PC-3 (cell line): Measurements from ENCODE around the gene NTRK2. TPM values are rescaled to one million over a fixed set of nuclear protein-coding genes. Genes with fewer than 3 reads are reported as not detected.

Experiments
- ATAC-seq: fragments of 200-7000 bp; cut with Tn5 transposase; 2 replicates; pipeline ENCODE4 v1.9.1; 2020; ENCODE audit warnings: mild to moderate bottlenecking, moderate library complexity
- BruUV-seq: library from RNA; stranded (reverse); fragments of 400-500 nt; replicated peaks from 2 replicates; lab custom pipeline; 2021; lab: Mats Ljungman, UMichigan
- CTCF ChIA-PET: fragments of 300-600 bp; sonication (Branson Sonifier 250); formaldehyde crosslinking; loops from one replicate; lab custom pipeline; 2022; ENCODE audit warnings: antibody characterized with exemption; lab: Charles Lee
- POLR2A ChIA-PET: fragments of 300-600 bp; sonication (Branson Sonifier 250); formaldehyde crosslinking; loops from one replicate; lab custom pipeline; 2022; ENCODE audit warnings: antibody characterized with exemption; ENCODE audit not compliant: unreplicated experiment; lab: Charles Lee
- DNase-seq: peaks from one replicate; pipeline ENCODE4 v3.0.0-alpha.2; 2015
- H2AFZ ChIP-seq: fragments of 300-600 bp; sonication (generic); 2 replicates; pipeline ENCODE4 v1.6.0; 2016; ENCODE audit warnings: antibody characterized with exemption, low read length
- H3F3A ChIP-seq: fragments of 300-600 bp; sonication (generic); one replicate; pipeline ENCODE4 v1.6.0; 2017; ENCODE audit warnings: antibody characterized with exemption, low read length, control low read depth, mild to moderate bottlenecking; ENCODE audit not compliant: unreplicated experiment
- H3K27ac ChIP-seq: fragments of 300-600 bp; sonication (generic); 2 replicates; pipeline ENCODE4 v1.5.1; 2016; ENCODE audit warnings: mild to moderate bottlenecking, low read length
- H3K27me3 ChIP-seq: fragments of 300-600 bp; sonication (generic); 2 replicates; pipeline ENCODE4 v1.6.1; 2016; ENCODE audit warnings: low read length, mixed read lengths
- H3K36me3 ChIP-seq: fragments of 300-600 bp; sonication (generic); 2 replicates; pipeline ENCODE4 v1.6.1; 2016; ENCODE audit warnings: low read depth, mixed run types, low read length, mixed read lengths
- H3K4me1 ChIP-seq: fragments of 300-600 bp; sonication (generic); 2 replicates; pipeline ENCODE4 v1.5.1; 2016; ENCODE audit warnings: low read length; ENCODE audit not compliant: insufficient read depth
- H3K4me2 ChIP-seq: fragments of 300-600 bp; sonication (generic); 2 replicates; pipeline ENCODE4 v1.6.0; 2016; ENCODE audit warnings: low read length
- H3K4me3 ChIP-seq: fragments of 300-600 bp; sonication (generic); 2 replicates; pipeline ENCODE4 v1.5.1; 2016; ENCODE audit warnings: mild to moderate bottlenecking, low read length, mixed read lengths
- H3K79me2 ChIP-seq: fragments of 300-600 bp; sonication (generic); 2 replicates; pipeline ENCODE4 v1.6.1; 2017; ENCODE audit warnings: low read length, mixed read lengths
- H3K9ac ChIP-seq: fragments of 300-600 bp; sonication (generic); 2 replicates; pipeline ENCODE4 v1.6.0; 2016; ENCODE audit warnings: mild to moderate bottlenecking, low read length
- H3K9me2 ChIP-seq: fragments of 300-600 bp; sonication (generic); replicated peaks from 2 replicates; pipeline ENCODE4 v1.6.1; 2016; ENCODE audit warnings: mixed run types, low read length, mixed read lengths
- H3K9me3 ChIP-seq: fragments of 300-600 bp; sonication (generic); 2 replicates; pipeline ENCODE4 v1.6.1; 2016; ENCODE audit warnings: low read length, mixed read lengths
- H4K20me1 ChIP-seq: fragments of 300-600 bp; sonication (generic); 2 replicates; pipeline ENCODE4 v1.6.1; 2016; ENCODE audit warnings: low read length, mixed read lengths
- EZH2 ChIP-seq: fragments of 300-600 bp; sonication (generic); IDR thresholded peaks from one replicate; pipeline ENCODE4 v1.6.1; 2017; ENCODE audit warnings: antibody characterized with exemption, mild to moderate bottlenecking, low read length; ENCODE audit not compliant: unreplicated experiment
- EZH2phosphoT487 ChIP-seq: fragments of 300-600 bp; sonication (generic); IDR thresholded peaks from 2 replicates; pipeline ENCODE4 v1.6.1; 2018; ENCODE audit warnings: mild to moderate bottlenecking, antibody characterized with exemption, low read length, borderline replicate concordance
- intact Hi-C: fragments of 100-400 bp; cut with micrococcal nuclease; formaldehyde crosslinking; loops from 2 replicates; pipeline ENCODE4 v1.9.0; 2023
- total RNA-seq: library from RNA; depleted of rRNA; stranded (reverse); fragments of >200 nt; gene quantifications from 2 replicates; pipeline ENCODE4 v1.2.3, GENCODE V29; 2014
- TF ChIP-seq, protein P1 (sequence below): fragments of 300-600 bp; sonication (generic); conservative IDR thresholded peaks from 2 replicates; pipeline ENCODE4 v1.5.1; 2017; ENCODE audit warnings: antibody characterized with exemption, low read depth, mild to moderate bottlenecking, low read length

Gene NTRK2
- total RNA-seq, 1 experiment from 2014 or later = not detected

DNA sequence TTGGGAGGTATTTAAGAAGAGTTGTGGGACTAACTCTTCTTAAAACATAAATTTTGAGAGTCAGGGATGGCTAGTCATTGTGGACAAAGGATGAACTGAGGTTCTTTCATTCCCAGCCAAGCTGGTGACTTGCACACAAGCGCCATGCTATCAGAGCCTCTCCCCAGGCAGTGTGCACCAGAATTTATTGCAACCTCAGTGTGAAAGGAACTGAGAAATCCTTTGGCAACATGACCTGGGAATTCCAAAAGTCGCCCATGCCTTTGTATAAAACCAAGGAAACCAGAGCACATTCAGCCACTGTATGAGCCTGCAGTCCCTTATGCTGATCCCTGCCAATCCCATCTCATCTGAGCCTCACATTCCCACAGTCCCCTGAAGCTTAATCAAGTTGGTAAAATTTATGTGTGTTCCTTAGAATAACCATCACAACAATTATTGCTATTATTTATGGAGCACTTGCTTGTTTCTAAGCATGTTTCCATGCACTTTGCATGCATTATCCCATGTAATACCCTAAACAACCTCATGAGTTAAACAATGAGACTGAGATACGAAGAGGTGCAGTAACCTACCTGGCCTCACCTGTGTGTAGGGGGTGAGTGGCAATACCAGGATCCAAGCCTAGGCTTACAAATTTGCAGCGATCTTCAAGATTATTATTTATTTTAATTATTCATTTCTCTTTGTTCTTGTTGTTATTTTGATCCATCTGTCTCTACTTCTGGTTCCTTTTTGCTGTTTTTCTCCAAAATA, 116.4 kb downstream of the NTRK2 start:
- Histone ChIP-seq H3K4me1 (no peaks in the 10 kb centered on the region), H3K9me3 (no peaks in the 10 kb centered on the region), H3K79me2 (no peaks in the 10 kb centered on the region), H3K36me3 (no peaks in the 10 kb centered on the region), H3K9me2 (no peaks in the 10 kb centered on the region), H2AFZ (no peak overlapping the region), H3K4me2 (no peak overlapping the region), H3F3A (no peaks in the 10 kb centered on the region), H3K9ac (no peak overlapping the region), H4K20me1 (no peaks in the 10 kb centered on the region), H3K4me3 (no peak overlapping the region), H3K27me3 (no peaks in the 10 kb centered on the region), H3K27ac (no peak overlapping the region)
- intact Hi-C loops = no loop called here
- DNase-seq (no peak), ATAC-seq (no peak)
- POLR2A ChIA-PET = no interaction called here
- TF ChIP-seq, protein P1, sequence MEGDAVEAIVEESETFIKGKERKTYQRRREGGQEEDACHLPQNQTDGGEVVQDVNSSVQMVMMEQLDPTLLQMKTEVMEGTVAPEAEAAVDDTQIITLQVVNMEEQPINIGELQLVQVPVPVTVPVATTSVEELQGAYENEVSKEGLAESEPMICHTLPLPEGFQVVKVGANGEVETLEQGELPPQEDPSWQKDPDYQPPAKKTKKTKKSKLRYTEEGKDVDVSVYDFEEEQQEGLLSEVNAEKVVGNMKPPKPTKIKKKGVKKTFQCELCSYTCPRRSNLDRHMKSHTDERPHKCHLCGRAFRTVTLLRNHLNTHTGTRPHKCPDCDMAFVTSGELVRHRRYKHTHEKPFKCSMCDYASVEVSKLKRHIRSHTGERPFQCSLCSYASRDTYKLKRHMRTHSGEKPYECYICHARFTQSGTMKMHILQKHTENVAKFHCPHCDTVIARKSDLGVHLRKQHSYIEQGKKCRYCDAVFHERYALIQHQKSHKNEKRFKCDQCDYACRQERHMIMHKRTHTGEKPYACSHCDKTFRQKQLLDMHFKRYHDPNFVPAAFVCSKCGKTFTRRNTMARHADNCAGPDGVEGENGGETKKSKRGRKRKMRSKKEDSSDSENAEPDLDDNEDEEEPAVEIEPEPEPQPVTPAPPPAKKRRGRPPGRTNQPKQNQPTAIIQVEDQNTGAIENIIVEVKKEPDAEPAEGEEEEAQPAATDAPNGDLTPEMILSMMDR = no peak
- TF ChIP-seq EZH2 = no peak
- no TSS peak for BruUV-seq
- CTCF ChIA-PET = no interaction called here

DNA sequence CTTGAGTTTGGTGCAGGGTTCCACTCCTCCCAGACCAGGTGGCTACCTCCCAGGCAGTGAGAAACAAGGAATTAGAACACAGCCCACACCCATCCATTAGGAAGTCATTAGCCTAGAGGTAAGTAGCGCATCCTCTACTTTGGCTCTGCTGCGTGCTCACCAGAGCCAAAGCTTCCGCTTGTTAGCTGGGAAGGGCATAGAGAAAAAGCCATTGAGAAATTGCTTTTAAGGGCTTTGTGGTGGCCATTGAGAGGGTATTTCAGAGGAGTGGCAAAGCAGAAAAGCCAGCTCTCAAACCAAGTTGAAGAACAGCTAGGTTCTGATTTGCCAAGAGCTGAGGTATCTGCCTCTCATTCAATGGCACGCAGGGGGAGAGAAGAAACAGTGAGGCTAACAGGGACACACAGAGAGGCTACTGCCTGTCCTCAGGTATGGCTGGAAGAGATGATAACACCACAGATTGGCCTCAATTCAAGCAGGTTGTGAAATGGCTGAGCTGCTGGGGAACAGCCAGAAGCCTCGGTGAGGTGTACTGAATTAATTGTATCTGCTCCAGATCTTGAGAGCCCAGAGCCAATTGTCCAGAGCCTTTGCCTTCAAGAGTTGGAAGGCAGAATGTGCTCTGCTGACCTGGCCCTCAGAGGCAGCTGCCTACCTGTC, 119.4 kb downstream of the NTRK2 start:
- CTCF ChIA-PET = no interaction called here
- intact Hi-C loops = no loop called here
- Histone ChIP-seq H2AFZ (no peak overlapping the region), H3F3A (no peaks in the 10 kb centered on the region), H3K27ac (no peak overlapping the region), H3K4me2 (no peak overlapping the region), H3K4me1 (no peaks in the 10 kb centered on the region), H4K20me1 (no peaks in the 10 kb centered on the region), H3K4me3 (no peak overlapping the region), H3K27me3 (no peaks in the 10 kb centered on the region), H3K9me2 (no peaks in the 10 kb centered on the region), H3K9ac (no peak overlapping the region), H3K36me3 (no peaks in the 10 kb centered on the region), H3K9me3 (no peaks in the 10 kb centered on the region), H3K79me2 (no peaks in the 10 kb centered on the region)
- no peak for TF ChIP-seq EZH2
- TF ChIP-seq EZH2phosphoT487 = no peak
- TF ChIP-seq, protein P1 = no peak
- POLR2A ChIA-PET = no interaction called here
- no TSS peak for BruUV-seq
- no peak for DNase-seq
- no peak for ATAC-seq

DNA sequence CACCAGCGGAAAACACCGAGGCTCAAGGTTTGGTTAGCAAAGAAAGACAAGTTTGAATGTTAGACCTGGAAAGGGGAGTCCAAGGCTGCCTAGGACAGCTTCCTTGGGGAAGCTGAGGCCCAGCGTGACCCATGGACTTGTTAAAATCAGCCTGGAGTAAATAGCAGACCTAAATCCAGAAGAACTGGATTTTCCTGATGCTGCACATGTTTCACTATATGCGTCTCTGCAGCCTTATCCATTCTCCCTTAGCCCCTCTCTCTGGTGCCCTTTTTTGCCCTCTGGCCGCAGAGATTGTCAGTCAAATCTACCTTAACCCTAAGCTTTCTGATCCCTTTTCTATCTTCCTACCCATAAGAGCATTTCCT, 119.9 kb downstream of the NTRK2 start:
- no peaks in the 10 kb centered on the region for H4K20me1 ChIP-seq
- H3K9me3 ChIP-seq = no peaks in the 10 kb centered on the region
- no peak overlapping the region for H3K4me3 ChIP-seq
- H3K9me2 ChIP-seq = no peaks in the 10 kb centered on the region
- ChIA-PET POLR2A (no interaction called here), CTCF (no interaction called here)
- intact Hi-C loops = no loop called here
- H2AFZ ChIP-seq = no peak overlapping the region
- H3K4me2 ChIP-seq = no peak overlapping the region
- no peaks in the 10 kb centered on the region for H3K79me2 ChIP-seq
- no peak overlapping the region for H3K27ac ChIP-seq
- H3K4me1 ChIP-seq = no peaks in the 10 kb centered on the region
- no peak for TF ChIP-seq EZH2
- no peak for TF ChIP-seq EZH2phosphoT487
- no peak for ATAC-seq
- no peak for DNase-seq
- no peaks in the 10 kb centered on the region for H3K36me3 ChIP-seq
- no TSS peak for BruUV-seq
- no peak overlapping the region for H3K9ac ChIP-seq
- no peaks in the 10 kb centered on the region for H3K27me3 ChIP-seq
- no peaks in the 10 kb centered on the region for H3F3A ChIP-seq
